Adrenal gland (tissue), 5 donors: ENCODE data around the gene LIF.

Experiments used
- CTCF ChIP-seq, 6 experiments: fragments of 450-650 bp in 4 of 6; fragments of 200-600 bp in 2 of 6; sonication (generic) in 1 of 6; IDR thresholded peaks; 1 replicate in 5 of 6; 2 replicates in 1 of 6; pipeline versions ENCODE4 v1.5.1 to v1.8.0; 2016 to 2021; ENCODE audit warnings: antibody characterized with exemption in 6 of 6, mild to moderate bottlenecking in 2 of 6, moderate library complexity in 1 of 6
- POLR2A ChIP-seq, 2 donors: fragments of 450-650 bp; IDR thresholded peaks; one replicate each; pipeline ENCODE4 v1.6.1; 2017; ENCODE audit warnings: antibody characterized with exemption in 2 of 2, mild to moderate bottlenecking in 2 of 2, moderate library complexity in 1 of 2
- donor health status: DM: no; HTN: no; CAD: no.

DNA sequence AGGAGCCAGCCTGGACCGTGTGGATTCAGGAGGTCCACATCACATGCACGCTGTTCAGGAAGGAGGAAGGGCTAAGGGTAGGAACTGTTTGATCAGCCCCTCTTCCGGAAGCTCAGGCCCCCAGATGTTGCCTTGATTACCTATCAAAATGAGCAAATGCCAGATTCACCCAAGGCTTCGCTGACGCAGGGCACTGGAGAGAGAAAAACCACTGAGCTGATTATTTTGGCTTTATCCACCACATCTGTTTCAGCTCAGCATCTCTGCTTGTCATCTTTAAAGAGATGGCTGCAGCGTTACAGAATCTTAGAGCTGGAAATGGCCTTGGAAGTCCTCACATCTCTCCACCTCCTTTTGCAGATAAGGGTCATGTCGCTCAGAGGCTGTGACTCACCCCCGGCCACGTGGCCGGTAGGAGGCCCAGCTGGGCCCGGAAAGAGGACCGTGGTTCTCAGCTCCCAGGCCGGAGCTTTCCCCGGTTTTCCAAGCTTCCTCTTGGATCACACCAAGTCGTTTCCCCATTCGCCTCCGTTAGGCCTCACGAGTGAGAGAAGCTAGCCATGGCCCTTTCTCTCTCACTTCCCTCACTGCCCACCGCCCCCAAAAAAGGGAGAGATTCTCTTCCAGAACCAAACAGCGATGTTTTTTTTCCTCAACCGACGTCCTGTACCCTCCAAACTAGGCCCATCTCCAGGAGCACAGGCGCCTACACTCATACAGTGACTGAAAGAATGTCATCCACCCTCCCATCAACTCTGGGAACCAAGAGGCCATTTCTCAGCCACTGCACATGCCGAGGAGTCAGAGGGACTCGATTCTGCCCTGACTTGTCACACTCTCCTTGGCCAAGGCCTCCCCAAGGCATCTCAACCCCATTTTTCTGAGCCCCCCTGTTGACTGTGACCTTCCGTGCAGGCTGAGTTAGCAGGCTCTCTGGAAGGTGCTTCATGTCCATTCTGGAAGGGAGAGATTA is 37.6 kb downstream of the LIF start:
- TF ChIP-seq CTCF (IDR thresholded peaks at IDR 0.05) (no peak), POLR2A (IDR thresholded peaks at IDR 0.05) (peak in 1 of 2 donors; percentile 31)
